A673 (cell line): ENCODE data around the gene POLN. TPM values are rescaled to one million over a fixed set of nuclear protein-coding genes. Genes with fewer than 3 reads are reported as not detected.

ENCODE experiments used
- BruUV-seq: library from RNA; stranded (reverse); fragments of 400-500 nt; replicated peaks from 2 replicates; lab custom pipeline; 2021; lab: Mats Ljungman, UMichigan
- CTCF ChIA-PET: fragments of 300-600 bp; sonication (Branson Sonifier 250); formaldehyde crosslinking; loops from one replicate; lab custom pipeline; 2022; ENCODE audit warnings: antibody characterized with exemption; lab: Charles Lee
- POLR2A ChIA-PET: fragments of 300-600 bp; sonication (Branson Sonifier 250); formaldehyde crosslinking; loops from one replicate; lab custom pipeline; 2022; ENCODE audit warnings: antibody characterized with exemption; ENCODE audit not compliant: low non-redundant PET; lab: Charles Lee
- DNase-seq: peaks from one replicate; pipeline ENCODE4 v3.0.0-alpha.2; 2015; ENCODE audit warnings: low spot score
- H3K27ac ChIP-seq: fragments of 200-600 bp; sonication (generic); 2 replicates; pipeline ENCODE4 v1.5.1; 2016; ENCODE audit warnings: mixed run types, low read depth, mild to moderate bottlenecking, mixed read lengths, antibody characterized with exemption, low read length; ENCODE audit not compliant: poor library complexity, severe bottlenecking
- H3K27me3 ChIP-seq: fragments of 200-600 bp; sonication (generic); replicated peaks from 2 replicates; pipeline ENCODE4 v1.6.1; 2017; ENCODE audit warnings: mixed run types, low read depth, mild to moderate bottlenecking, mixed read lengths, antibody characterized with exemption, low read length; ENCODE audit not compliant: insufficient read depth, poor library complexity
- H3K36me3 ChIP-seq: fragments of 200-600 bp; sonication (generic); 2 replicates; pipeline ENCODE4 v1.6.1; 2016; ENCODE audit warnings: mixed run types, mild to moderate bottlenecking, mixed read lengths, antibody characterized with exemption, low read length; ENCODE audit not compliant: insufficient read depth, poor library complexity, severe bottlenecking
- H3K4me1 ChIP-seq: fragments of 200-600 bp; sonication (generic); 2 replicates; pipeline ENCODE4 v1.6.1; 2017; ENCODE audit warnings: mixed run types, mild to moderate bottlenecking, mixed read lengths, antibody characterized with exemption, low read length; ENCODE audit not compliant: insufficient read depth, poor library complexity, severe bottlenecking
- H3K4me3 ChIP-seq: fragments of 200-600 bp; sonication (generic); 2 replicates; pipeline ENCODE4 v1.5.1; 2016; ENCODE audit warnings: low read depth, mixed run types, mild to moderate bottlenecking, mixed read lengths, low read length; ENCODE audit not compliant: poor library complexity, severe bottlenecking
- H3K9me3 ChIP-seq: fragments of 200-600 bp; sonication (generic); 2 replicates; pipeline ENCODE4 v1.6.1; 2016; ENCODE audit warnings: mixed run types, low read depth, mild to moderate bottlenecking, mixed read lengths, antibody characterized with exemption, low read length; ENCODE audit not compliant: poor library complexity, severe bottlenecking
- CTCF ChIP-seq: fragments of 300-800, 200-600 bp; sonication (generic); conservative IDR thresholded peaks from 2 replicates; pipeline ENCODE4 v1.5.1; 2017; ENCODE audit warnings: low read depth, mild to moderate bottlenecking, antibody characterized with exemption, low read length, moderate library complexity, mixed read lengths
- EZH2 ChIP-seq: fragments of 200-600 bp; sonication (generic); IDR thresholded peaks from 2 replicates; pipeline ENCODE4 v1.6.1; 2017; ENCODE audit warnings: borderline replicate concordance, low read depth, mild to moderate bottlenecking, mixed read lengths, antibody characterized with exemption, low read length; ENCODE audit not compliant: poor library complexity, severe bottlenecking
- intact Hi-C: fragments of 100-400 bp; cut with micrococcal nuclease; formaldehyde crosslinking; loops from one replicate; pipeline ENCODE4 v1.10.0; 2022; ENCODE audit not compliant: unreplicated experiment
- total RNA-seq: library from RNA; stranded (reverse); gene quantifications from 2 replicates; pipeline ENCODE4 v1.2.3, GENCODE V29; 2021

POLN gene
- total RNA-seq, 1 experiment from 2014 or later = 4.0 TPM

GRCh38 chr4:2044542-2045517 is 197.1 kb downstream of the POLN start:
- ChIA-PET POLR2A (no interaction called here), CTCF (no interaction called here)
- DNase-seq = no peak

GRCh38 chr4:2044119-2044485 is 197.8 kb downstream of the POLN start:
- Histone ChIP-seq H3K27me3 (peaks cover 26% of the 10 kb centered on the region), H3K27ac (no peak overlapping the region), H3K36me3 (no peaks in the 10 kb centered on the region), H3K9me3 (no peaks in the 10 kb centered on the region), H3K4me1 (peaks cover 6% of the 10 kb centered on the region), H3K4me3 (no peak overlapping the region)
- POLR2A ChIA-PET = no interaction called here
- DNase-seq = no peak
- CTCF ChIA-PET = no interaction called here
- intact Hi-C loops = no loop called here
- TF ChIP-seq EZH2 = no peak
- no peak for TF ChIP-seq CTCF
- BruUV-seq = no TSS peak

More at GRCh38 chr4:2044542-2045517, 197.1 kb downstream of the POLN start:
- intact Hi-C loops = no loop called here
- no peak overlapping the region for H3K4me3 ChIP-seq
- H3K27ac ChIP-seq = no peak overlapping the region
- H3K9me3 ChIP-seq = no peaks in the 10 kb centered on the region
- H3K4me1 ChIP-seq = peaks cover 6% of the 10 kb centered on the region
- no TSS peak for BruUV-seq
- TF ChIP-seq CTCF = no peak
- no peak for TF ChIP-seq EZH2
- H3K36me3 ChIP-seq = no peaks in the 10 kb centered on the region
- peaks cover 19% of the 10 kb centered on the region for H3K27me3 ChIP-seq

- ChIA-PET POLR2A (no interaction called here), CTCF (no interaction called here)
- H3K27me3 ChIP-seq = peaks cover 32% of the 10 kb centered on the region
- H3K4me1 ChIP-seq = peaks cover 6% of the 10 kb centered on the region
- H3K36me3 ChIP-seq = no peaks in the 10 kb centered on the region
- TF ChIP-seq EZH2 (no peak), CTCF (no peak)
- no peaks in the 10 kb centered on the region for H3K9me3 ChIP-seq
- H3K27ac ChIP-seq = no peak overlapping the region
- DNase-seq = no peak
- H3K4me3 ChIP-seq = no peak overlapping the region
- BruUV-seq = no TSS peak
- intact Hi-C loops = no loop called here
Observed at GRCh38 chr4:2043396-2044118, 198.4 kb downstream of the POLN start.
